ENCODE results near the gene COL26A1.

GRCh38 chr7:101572156-101572555 lies 209.5 kb downstream of the COL26A1 start:
- TF ChIP-seq CTCF (conservative IDR thresholded peaks at IDR 0.05; ENCODE audit: low read depth, low read length) (no peak), EZH2 (IDR thresholded peaks at IDR 0.05; ENCODE audit: borderline replicate concordance, low read depth, low read length, poor library complexity, severe bottlenecking) (no peak)

All from A673 (cell line).